ENCODE results near the gene AHCTF1.
"Not testable (repeated sequence)": the region's sequence is repeated elsewhere in the genome, so short reads cannot be mapped to it uniquely, and the experiment has no call there.

Gene AHCTF1

DNA sequence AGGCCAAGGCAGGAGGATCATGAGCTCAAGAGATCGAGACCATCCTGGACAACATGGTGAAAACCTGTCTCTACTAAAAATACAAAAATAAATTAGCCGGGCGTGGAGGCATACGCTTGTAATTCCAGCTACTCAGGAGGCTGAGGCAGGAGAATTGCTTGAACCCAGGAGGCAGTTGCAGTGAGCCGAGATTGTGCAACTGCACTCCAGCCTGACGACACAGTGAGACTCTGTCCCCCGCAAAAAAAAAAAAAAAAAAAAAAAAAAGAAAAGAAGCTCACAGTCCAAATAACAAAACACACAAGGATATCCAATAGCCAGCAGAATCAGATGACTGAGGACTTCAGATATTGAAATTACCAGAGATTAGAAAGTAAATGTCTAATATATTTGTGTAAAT, 11.8 kb downstream of the AHCTF1 start:
- in situ Hi-C loops (cut with HindIII; ENCODE audit: low sequenced_read_pairs), result no loop called here

DNA sequence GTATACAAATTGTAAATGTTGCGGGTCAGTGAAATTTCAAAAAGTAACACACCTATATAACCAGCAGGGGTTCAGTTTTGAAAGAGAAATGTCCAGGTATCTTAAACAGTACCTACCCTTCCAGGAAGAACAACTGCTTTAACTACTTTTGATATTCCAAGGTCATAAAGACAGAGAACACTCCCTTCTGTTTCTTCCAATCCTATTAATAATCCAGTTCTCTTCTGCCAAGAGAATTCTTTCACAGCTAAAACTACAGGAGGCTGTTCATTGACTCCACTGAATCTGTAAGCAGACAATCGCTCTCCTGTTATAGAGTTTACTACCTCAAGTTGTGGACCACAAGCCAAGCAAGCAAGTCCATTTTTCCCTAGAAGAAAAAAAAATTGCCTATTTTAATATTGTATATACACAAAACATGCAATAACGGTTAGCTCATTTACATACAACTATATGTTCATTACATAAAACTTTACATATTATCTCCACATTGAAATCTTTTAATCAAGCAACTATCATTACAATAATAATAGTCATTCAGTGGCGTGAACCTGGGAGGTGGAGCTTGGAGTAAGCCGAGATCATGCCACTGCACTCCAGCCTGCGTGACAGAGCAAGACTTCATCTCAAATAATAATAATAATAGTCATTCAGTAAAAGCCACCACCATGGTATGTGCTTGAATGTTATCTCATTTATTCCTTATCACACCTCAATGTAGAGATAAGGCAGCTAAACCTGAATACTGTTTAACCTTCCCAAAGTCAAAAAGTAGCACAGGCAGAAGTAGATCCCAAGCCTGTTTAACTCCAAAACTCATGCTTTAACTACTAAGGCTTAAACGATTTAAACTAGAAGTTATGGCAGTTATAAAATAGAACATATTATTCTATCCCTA, 15.5 kb downstream of the AHCTF1 start:
- in situ Hi-C loops (cut with HindIII; ENCODE audit: low sequenced_read_pairs), result not testable (repeated sequence)

DNA sequence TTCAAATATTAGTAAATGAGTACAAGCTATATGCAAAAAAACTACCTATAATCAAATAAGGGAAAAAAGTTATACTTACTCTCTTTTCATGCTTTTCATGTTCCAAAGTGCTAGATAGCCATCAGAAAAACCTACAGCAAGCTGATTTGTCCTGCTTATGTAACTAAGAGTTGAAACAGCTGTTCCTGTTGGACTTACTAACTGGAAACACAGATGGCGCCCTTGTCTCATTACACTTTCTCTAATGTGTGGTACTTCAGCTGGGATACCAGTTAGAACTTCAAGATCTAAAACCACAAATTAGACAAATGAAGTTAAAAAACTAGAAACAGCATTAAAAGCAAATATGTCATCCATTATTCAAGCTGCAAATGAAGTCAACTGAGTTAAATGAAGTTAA, 24.3 kb downstream of the AHCTF1 start:
- in situ Hi-C loops (cut with HindIII; ENCODE audit: low sequenced_read_pairs), result no loop called here

DNA sequence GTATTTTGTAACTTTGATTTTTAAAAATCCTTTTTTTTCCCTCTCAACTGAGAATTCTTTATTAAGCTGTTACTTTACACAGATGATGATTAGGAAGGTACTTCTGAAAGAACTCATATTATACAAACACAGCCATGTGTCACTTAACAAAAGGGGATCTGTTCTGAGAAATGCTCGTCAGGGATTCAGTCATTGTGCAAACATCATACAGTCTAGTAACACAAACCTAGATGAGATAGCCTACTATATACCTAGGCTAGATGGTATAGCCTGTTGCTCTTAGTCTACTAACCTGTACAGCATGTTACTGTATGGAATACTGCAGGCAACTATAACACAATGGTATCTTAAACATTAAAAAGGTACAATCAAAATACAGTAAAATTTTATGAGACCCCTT, 24.9 kb downstream of the AHCTF1 start:
- in situ Hi-C loops (cut with HindIII; ENCODE audit: low sequenced_read_pairs), result no loop called here

DNA sequence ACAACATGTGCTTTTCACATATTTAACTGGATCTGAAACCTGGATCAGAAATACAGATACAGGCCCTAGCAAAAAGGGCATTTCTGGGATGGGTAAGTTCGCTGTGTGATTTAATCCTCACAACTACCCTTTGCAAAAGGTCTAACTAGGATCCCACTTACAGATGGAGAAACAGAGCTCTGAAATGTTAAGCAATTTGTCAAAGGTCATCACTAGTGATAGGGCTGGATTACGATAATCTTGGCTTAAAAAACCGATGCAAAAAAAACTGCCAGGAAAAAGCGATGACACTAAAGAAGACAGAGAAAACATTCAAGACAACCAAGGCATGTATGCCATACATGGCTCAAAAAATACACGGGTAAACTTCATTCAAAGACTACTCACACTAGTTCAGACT, 29.9 kb downstream of the AHCTF1 start:
- in situ Hi-C loops (cut with HindIII; ENCODE audit: low sequenced_read_pairs), result no loop called here

DNA sequence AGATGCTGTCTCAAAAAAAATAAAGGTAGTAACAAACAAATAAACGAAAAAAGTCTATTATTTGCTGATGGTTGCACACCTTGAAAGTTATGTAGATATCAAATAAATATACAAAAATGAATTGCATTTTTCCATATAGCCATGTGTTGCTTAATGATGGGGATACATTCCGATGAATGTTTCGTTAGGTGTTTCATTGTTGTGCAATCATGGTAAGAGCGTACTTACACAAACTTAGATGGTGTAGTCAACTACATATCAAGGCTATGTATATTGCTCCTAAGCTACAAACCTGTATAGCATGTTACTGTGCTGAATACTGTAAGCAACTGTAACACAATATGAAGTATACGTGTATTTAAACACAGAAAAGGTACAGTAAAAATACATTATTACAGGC, 34.4 kb downstream of the AHCTF1 start:
- in situ Hi-C loops (cut with HindIII; ENCODE audit: low sequenced_read_pairs), result no loop called here

DNA sequence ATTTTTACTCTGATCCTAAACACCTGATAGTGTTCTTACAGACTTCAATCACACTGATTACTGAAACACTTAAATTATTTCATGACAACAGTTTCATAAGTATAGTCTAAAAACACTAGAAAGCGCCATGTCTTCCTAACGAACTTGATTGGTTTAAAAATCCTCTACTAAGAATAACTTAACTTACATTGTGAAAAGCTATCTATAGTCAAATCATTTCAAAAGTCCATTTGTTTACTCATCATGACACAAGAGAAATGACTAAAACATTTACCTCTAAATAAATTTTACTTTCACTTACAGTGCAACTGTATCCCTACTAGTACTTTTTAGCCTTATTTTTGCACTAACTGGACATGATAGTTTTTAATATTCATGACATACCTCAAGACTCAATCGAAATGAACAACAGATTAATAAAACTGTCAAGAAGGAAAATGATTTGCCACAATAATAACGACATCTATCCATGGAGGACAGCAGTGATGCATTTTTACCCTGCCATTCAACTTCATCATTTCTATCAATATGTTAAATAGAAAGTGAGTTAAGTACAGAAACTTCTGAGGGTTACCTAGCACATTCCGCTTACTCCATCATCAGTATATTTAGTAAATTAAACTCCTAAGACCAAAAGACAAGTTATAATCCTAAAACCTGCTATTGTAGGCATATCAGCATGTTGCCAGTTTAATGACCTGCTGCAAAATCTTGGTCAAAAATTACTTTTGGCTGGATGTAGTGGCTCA, 38.4 kb downstream of the AHCTF1 start:
- in situ Hi-C loops (cut with HindIII; ENCODE audit: low sequenced_read_pairs), result no loop called here

DNA sequence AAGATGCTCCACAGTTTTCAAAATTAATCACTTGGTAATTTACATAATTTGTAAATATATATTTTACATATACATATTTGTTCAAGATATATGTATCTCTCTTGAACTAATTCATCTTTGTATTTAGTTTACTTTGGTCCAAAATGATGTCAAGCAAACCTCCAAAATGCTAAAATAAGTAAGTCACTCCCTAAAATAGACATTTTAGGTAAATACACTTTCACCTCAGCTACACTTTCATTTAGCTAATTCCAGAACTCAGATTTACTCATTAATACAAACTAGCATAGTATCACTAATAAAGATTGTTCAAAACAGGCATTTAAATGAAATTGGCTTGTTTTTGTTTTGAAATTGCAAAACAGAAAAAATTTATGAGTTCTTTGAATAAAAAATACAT, 40.6 kb downstream of the AHCTF1 start:
- in situ Hi-C loops (cut with HindIII; ENCODE audit: low sequenced_read_pairs), result no loop called here

DNA sequence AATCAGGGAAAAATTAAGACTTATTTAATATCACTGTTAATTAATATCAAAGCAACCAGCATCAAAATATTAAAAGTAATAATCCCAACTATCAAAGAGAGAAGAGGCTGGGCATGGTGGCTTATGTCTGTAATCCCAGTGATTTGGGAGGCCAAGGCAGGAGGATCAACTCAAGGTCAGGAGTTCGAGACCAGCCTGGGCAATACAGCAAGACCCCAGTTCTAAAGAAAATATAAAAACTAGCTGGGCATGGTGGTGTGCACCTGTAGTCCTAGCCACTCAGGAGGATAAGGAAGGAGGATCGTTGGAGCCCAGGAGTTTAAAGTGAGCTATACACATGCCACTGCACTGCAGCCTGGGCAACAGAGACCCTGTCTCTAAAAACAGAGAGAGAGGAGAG, 43.2 kb downstream of the AHCTF1 start:
- in situ Hi-C loops (cut with HindIII; ENCODE audit: low sequenced_read_pairs), result no loop called here

DNA sequence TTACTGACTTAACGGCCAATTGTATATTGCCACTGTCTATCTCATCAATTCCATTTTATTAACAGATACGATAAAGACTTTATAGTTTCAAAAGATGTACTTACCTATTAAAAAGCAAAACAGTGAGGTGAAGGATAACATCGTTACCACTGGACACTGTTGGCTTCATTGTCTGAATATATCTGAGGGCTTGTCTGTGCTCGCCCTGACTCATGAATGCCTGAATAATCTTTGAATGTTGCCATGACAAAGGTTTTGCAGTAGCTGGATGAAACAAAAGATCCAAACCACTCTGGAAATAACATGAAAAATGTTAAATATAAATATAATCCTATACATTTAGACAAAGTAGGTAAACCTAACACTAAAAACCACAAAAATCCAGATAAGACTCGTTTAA, 46.4 kb downstream of the AHCTF1 start:
- in situ Hi-C loops (cut with HindIII; ENCODE audit: low sequenced_read_pairs), result not testable (repeated sequence)

DNA sequence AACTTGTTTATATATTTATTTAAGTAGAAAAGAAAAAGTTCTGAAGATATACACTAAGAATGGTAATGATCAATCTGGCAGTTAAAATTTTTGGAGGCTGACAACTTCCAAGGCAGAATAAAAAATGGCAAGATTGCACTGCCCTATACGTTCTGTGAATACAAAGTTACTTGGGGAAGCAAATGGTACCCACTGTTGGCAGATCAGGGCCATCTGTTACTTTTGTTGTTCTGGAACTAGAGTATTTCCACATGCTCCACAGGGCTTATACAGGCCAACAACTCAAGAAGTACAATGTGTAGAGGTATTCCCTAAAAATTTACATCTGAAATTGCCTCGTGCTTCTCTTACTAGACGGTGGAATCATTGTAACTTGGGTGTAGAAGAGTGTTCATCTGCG, 53.2 kb downstream of the AHCTF1 start:
- in situ Hi-C loops (cut with HindIII; ENCODE audit: low sequenced_read_pairs), result no loop called here

DNA sequence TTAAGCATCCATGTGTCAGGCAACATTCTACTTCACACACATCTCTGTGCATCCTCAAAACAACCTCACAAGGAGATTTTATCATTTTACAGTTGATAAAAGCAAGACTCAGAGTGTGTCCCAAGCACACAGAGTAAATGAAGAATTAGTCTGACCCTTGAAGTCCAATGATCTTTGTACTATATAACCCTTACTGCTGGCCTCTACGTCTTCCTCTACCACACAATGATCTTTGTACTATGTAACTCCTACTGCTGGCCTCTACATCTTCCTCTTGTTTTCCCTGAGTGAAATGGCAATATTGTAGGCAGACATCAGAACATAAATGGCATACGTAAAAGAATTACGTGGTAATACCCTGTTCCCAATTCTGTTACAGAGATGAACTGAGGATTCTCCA, 55.3 kb downstream of the AHCTF1 start:
- in situ Hi-C loops (cut with HindIII; ENCODE audit: low sequenced_read_pairs), result no loop called here

DNA sequence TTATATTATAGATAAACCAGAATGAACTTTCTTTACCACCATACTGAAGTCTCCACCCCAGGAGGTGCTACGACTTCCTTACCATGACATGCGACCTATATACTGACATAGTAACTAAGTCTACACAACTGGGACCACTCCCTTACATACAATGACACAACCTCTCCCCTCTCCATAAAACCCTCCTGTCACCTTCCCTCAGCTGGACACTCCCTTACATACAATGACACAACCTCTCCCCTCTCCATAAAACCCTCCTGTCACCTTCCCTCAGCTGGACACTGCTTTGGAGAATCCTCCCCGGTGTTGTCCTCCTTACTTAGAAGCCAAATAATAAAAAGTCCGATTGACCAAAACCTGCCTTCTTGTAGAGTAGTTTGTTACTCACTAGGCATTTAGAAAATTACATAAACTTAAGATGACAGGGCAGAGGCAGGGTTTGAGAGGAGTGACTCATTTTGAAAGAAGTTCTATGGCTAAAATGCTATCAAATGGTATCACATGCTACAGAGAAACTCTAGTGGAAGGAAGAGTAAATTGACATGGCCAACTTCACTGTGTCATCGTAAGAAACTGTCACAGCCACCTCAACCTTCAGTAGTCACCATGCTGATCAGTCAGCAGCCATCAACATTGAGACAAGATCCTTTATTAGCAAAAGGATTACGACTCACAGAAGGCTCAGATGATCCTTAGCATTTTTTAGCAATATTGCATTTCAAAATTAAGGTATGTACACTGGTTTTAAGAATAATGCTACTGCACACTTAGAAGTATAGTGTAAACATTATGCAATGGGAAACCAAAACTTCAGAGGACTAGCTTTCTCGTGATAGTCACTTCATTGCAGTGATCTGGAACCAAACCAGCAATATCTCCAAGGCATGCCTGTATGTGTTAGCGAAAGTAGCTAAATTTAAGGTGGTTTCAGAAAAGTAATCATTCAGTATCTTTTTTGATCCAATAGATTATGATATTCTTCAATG, 56.4 kb downstream of the AHCTF1 start:
- in situ Hi-C loops (cut with HindIII; ENCODE audit: low sequenced_read_pairs), result no loop called here

DNA sequence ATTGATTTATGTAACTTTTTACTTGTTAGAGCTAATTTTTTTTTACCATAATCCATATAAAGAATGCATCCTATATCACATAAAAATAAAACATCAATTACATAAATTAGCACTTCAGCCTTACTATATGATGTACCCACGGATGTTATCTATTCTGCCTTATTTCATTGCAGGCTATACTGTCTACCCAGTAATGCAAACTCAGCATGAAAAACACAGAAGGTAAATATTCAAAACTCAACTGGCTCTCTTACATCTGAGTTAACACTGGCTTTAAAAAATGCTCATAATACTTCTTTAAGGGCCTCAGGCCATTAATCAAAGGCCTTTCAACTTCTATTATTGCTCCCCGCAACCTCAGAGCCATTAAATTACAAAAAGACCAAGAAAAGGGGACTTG, 65.8 kb downstream of the AHCTF1 start:
- in situ Hi-C loops (cut with HindIII; ENCODE audit: low sequenced_read_pairs), result no loop called here

DNA sequence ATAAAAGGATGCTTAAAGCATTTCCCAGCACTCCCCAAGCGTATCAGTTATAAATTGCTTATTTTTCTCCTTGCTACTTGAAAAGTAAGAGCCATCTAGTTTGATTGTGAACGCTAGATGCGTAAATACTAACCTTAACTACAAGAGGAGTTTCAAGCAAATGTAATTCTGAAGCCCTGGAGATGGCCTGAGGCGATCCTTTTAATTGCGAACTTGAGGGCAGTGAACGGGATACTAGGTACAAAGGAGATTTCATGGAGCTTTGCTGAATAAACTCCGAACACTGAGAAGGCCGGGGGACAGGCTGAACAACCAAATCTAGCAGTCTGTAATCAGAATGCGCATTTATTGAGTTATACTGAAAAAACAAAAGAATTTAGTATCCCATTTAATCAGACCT, 68.0 kb downstream of the AHCTF1 start:
- in situ Hi-C loops (cut with HindIII; ENCODE audit: low sequenced_read_pairs), result not testable (repeated sequence)

DNA sequence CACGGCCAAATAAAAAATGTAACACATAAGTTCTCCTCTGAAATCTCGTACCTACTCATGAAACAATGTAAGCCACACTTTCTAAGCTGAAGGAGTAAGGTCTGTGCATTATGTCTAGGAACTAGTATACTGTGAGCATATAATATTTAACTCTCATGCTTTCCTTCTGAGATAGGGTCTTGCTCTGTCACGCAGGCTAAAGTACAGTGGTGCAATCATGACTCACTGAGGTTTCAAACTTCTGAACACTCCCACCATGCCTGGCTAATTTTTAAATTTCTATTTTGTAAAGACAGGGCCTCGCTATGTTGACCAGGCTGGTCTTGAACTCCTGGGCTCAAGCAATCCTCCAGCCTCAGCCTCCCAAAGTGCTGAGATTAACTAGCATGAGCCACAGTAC, 71.3 kb downstream of the AHCTF1 start:
- in situ Hi-C loops (cut with HindIII; ENCODE audit: low sequenced_read_pairs), result no loop called here

DNA sequence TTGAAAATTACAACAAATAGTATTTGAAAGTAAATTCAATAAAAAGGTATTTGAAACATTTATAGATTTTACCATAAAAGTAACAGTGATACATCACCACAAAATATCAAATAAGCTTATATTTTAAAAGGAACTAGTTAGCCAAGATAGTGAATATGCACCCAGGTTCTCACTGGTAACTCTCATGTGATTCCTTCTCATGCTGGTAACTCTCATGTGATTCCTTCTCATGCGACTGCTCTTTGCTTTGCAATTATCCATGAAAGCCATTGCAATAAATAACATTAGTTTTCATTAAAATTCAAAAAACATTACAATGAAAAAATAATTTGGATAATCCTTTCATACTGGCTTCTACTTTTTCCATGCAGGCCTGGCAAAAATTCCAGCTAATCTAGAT, 75.4 kb downstream of the AHCTF1 start:
- in situ Hi-C loops (cut with HindIII; ENCODE audit: low sequenced_read_pairs), result no loop called here

DNA sequence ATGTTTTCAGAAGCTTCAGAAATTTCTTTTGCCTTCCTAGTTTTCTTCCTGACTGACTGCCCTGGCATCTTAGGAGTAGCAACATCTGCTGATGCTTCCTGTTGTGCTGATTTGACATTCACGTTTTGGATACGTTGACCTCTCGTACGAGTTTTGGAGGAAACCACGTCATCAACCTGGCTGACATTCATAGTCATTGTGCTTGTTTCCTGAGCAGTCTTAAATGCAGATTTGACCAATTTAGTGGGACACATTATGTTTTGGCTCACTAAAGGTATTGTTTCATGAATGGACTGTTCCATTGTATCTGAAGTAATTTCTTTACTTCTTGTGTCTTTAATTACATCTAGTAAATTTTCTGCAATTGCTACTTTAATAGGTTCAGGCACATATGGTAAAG, 81.1 kb downstream of the AHCTF1 start:
- in situ Hi-C loops (cut with HindIII; ENCODE audit: low sequenced_read_pairs), result not testable (repeated sequence)

DNA sequence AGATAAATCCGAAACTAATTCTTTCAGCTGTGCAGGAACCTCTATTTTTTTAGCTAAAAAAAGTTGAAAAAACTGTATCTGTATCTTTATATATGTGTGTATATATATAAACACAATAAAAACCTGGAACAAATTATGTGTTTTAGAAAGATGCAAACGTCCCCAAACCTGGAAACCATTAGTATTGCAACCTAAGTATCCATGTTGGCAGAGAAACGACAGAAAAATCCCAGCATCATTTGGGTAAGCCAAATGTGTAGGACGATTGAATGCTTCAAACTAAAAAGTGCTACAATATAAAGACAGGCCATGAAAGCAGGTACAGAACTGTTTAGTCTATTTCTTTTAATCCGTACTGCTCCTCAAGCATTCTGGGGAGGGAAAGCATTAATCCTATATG, 87.9 kb downstream of the AHCTF1 start:
- in situ Hi-C loops (cut with HindIII; ENCODE audit: low sequenced_read_pairs), result no loop called here

DNA sequence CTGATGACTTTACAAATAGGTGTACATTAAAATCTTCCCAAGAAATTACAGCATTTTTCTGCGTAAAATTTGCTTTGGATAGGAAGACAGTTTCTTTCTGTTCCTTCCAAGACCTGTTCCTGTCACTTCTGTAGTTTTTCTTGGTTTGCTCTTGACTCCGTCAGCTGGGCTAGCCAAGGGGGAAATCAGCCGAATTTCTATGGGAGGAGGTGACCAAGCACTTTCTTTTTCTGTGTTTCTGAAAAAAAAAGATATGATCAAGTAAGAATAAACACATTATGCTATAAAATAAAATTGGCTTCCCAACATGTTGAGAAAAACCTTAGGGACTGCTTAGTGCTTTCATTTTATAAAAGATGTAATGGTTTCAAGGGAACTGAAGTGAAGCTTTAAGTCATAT, 91.0 kb downstream of the AHCTF1 start:
- in situ Hi-C loops (cut with HindIII; ENCODE audit: low sequenced_read_pairs), result not testable (repeated sequence)

DNA sequence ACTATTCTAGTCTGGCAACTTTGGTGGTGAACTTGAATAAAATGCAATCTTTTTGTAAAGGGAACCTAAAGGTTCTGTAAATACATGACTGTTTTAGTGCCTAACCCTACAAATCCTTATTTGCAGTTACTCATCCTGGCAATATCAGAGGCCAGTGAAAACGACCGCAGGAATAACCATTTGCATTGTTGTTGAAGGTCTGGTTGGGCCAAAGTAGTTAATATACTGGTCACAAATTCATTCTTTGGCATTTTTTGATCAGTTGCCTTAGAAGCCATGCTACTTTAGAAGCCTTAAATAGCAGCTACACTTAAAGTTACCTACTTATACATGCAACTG, 93.7 kb downstream of the AHCTF1 start:
- in situ Hi-C loops (cut with HindIII; ENCODE audit: low sequenced_read_pairs), result no loop called here

Data from endothelial cell of hepatic sinusoid (primary cell).